Measurements from ENCODE around the gene SLC34A2. TPM values are rescaled to one million over a fixed set of nuclear protein-coding genes. Genes with fewer than 3 reads are reported as not detected.

SLC34A2 gene
- total RNA-seq, 1 donor from 2014 or later: not detected

- DNase-seq (ENCODE audit: low spot score): no peak
- no peaks in the 10 kb centered on the region for H3K36me3 Mint-ChIP-seq (ENCODE audit: low read depth)
- no peak overlapping the region for H3K27ac Mint-ChIP-seq
- no peak overlapping the region for H3K4me3 Mint-ChIP-seq (ENCODE audit: low read depth)
- H3K4me1 Mint-ChIP-seq (ENCODE audit: low read depth): no peaks in the 10 kb centered on the region
- H3K27me3 Mint-ChIP-seq (ENCODE audit: low read depth): no peaks in the 10 kb centered on the region
- intact Hi-C loops (cut with micrococcal nuclease): no loop called here
- no peaks in the 10 kb centered on the region for H3K9me3 Mint-ChIP-seq
Measured at GRCh38 chr4:25704516-25704915, 48.9 kb downstream of the SLC34A2 start.

DNA sequence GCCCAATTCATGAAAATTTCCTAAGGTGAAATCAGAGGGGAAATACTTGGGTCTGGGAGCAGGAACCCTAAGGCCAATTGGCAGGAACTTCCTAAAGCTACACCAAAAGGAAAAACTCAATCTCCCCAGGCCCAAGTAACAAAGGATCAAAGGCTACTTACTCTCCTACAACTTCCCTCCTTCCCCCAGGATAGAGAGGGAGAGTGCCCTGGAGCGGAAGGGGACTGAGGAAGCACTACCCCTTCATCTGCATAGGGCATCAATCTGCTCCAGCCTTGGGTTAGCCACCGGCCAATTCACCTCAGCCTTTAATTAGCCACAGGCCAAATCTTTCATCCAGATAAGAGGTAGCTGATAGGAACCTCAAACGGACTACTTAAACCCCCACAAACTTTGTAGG is 55.0 kb downstream of the SLC34A2 start:
- Mint-ChIP-seq H3K36me3 (ENCODE audit: low read depth) (no peaks in the 10 kb centered on the region), H3K9me3 (no peaks in the 10 kb centered on the region), H3K27ac (no peak overlapping the region), H3K4me1 (ENCODE audit: low read depth) (no peaks in the 10 kb centered on the region), H3K27me3 (ENCODE audit: low read depth) (no peaks in the 10 kb centered on the region), H3K4me3 (ENCODE audit: low read depth) (no peak overlapping the region)
- intact Hi-C loops (cut with micrococcal nuclease): no loop called here
- DNase-seq (ENCODE audit: low spot score): no peak

- H3K4me1 Mint-ChIP-seq (ENCODE audit: low read depth): no peaks in the 10 kb centered on the region
- no peaks in the 10 kb centered on the region for H3K9me3 Mint-ChIP-seq
- H3K4me3 Mint-ChIP-seq (ENCODE audit: low read depth): no peak overlapping the region
- H3K27ac Mint-ChIP-seq: no peak overlapping the region
- no peak for DNase-seq (ENCODE audit: low spot score)
- intact Hi-C loops (cut with micrococcal nuclease): no loop called here
- H3K27me3 Mint-ChIP-seq (ENCODE audit: low read depth): no peaks in the 10 kb centered on the region
- no peaks in the 10 kb centered on the region for H3K36me3 Mint-ChIP-seq (ENCODE audit: low read depth)
Measured at GRCh38 chr4:25712611-25713010, 57.0 kb downstream of the SLC34A2 start.

GRCh38 chr4:25713812-25714211 is 58.2 kb downstream of the SLC34A2 start:
- no peak overlapping the region for H3K4me3 Mint-ChIP-seq (ENCODE audit: low read depth)
- no peaks in the 10 kb centered on the region for H3K36me3 Mint-ChIP-seq (ENCODE audit: low read depth)
- H3K27ac Mint-ChIP-seq: no peak overlapping the region
- H3K9me3 Mint-ChIP-seq: no peaks in the 10 kb centered on the region
- intact Hi-C loops (cut with micrococcal nuclease): no loop called here
- no peaks in the 10 kb centered on the region for H3K27me3 Mint-ChIP-seq (ENCODE audit: low read depth)
- no peak for DNase-seq (ENCODE audit: low spot score)
- H3K4me1 Mint-ChIP-seq (ENCODE audit: low read depth): no peaks in the 10 kb centered on the region

GRCh38 chr4:25722964-25723363 is 67.3 kb downstream of the SLC34A2 start:
- H3K27me3 Mint-ChIP-seq (ENCODE audit: low read depth): no peaks in the 10 kb centered on the region
- no peaks in the 10 kb centered on the region for H3K36me3 Mint-ChIP-seq (ENCODE audit: low read depth)
- intact Hi-C loops (cut with micrococcal nuclease): no loop called here
- H3K4me3 Mint-ChIP-seq (ENCODE audit: low read depth): no peak overlapping the region
- no peaks in the 10 kb centered on the region for H3K4me1 Mint-ChIP-seq (ENCODE audit: low read depth)
- no peaks in the 10 kb centered on the region for H3K9me3 Mint-ChIP-seq
- DNase-seq (ENCODE audit: low spot score): no peak
- H3K27ac Mint-ChIP-seq: no peak overlapping the region

DNA sequence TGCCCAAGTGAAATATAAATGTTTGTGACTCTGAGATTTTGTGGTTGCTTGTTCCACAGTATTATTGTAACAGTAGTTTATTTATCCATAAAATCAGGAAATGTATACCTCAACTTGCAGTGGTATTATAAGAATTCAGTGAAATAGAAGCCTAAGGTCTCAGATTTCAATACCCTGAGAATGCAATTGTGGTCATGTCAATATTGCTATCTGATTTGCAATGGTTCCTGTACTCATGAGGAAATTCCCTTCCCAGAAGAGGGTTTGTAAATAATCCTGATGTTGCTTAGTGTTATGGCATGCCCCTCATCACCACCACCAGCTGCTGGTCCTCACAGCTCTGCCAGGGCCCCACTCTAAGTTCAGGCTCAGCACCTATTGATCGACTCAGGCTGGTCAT is 67.8 kb downstream of the SLC34A2 start:
- intact Hi-C loops (cut with micrococcal nuclease): no loop called here
- Mint-ChIP-seq H3K4me3 (ENCODE audit: low read depth) (no peak overlapping the region), H3K27me3 (ENCODE audit: low read depth) (no peaks in the 10 kb centered on the region), H3K9me3 (no peaks in the 10 kb centered on the region), H3K36me3 (ENCODE audit: low read depth) (no peaks in the 10 kb centered on the region), H3K4me1 (ENCODE audit: low read depth) (no peaks in the 10 kb centered on the region), H3K27ac (no peak overlapping the region)
- no peak for DNase-seq (ENCODE audit: low spot score)

DNA sequence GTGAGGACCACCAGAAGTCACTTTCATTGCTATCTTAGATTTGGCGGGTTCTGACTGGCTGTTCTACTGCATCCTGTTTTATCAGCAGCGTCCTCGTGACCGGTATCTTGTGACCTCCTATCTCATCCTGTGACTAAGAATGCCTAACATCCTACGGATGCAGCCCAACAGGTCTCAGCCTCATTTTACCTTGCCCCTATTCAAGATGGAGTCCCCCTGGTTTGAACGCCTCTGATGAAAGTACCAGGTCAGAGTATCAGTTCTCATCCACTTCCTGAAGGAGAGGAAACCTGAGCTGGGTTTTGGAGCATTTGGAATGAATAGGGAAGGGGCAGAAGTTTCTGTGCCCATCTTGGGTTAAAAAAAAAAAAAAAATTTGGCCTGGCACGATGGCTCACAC is 70.2 kb downstream of the SLC34A2 start:
- no peak overlapping the region for H3K4me3 Mint-ChIP-seq (ENCODE audit: low read depth)
- no peak for DNase-seq (ENCODE audit: low spot score)
- no peaks in the 10 kb centered on the region for H3K36me3 Mint-ChIP-seq (ENCODE audit: low read depth)
- H3K27me3 Mint-ChIP-seq (ENCODE audit: low read depth): no peaks in the 10 kb centered on the region
- H3K4me1 Mint-ChIP-seq (ENCODE audit: low read depth): no peaks in the 10 kb centered on the region
- intact Hi-C loops (cut with micrococcal nuclease): no loop called here
- H3K9me3 Mint-ChIP-seq: no peaks in the 10 kb centered on the region
- no peak overlapping the region for H3K27ac Mint-ChIP-seq

- H3K27me3 Mint-ChIP-seq (ENCODE audit: low read depth): no peaks in the 10 kb centered on the region
- no peaks in the 10 kb centered on the region for H3K4me1 Mint-ChIP-seq (ENCODE audit: low read depth)
- H3K4me3 Mint-ChIP-seq (ENCODE audit: low read depth): no peak overlapping the region
- no peak overlapping the region for H3K27ac Mint-ChIP-seq
- intact Hi-C loops (cut with micrococcal nuclease): no loop called here
- H3K36me3 Mint-ChIP-seq (ENCODE audit: low read depth): no peaks in the 10 kb centered on the region
- no peak for DNase-seq (ENCODE audit: low spot score)
- H3K9me3 Mint-ChIP-seq: no peaks in the 10 kb centered on the region
Measured at GRCh38 chr4:25727711-25728493, 72.3 kb downstream of the SLC34A2 start.

Other genes with a start within 250 kb of the SLC34A2 start
- gene SEL1L3, start 207.1 kb downstream of the SLC34A2 start, total RNA-seq: 44.0 and 49.2 TPM in 2 replicates

All from activated T-helper 2 cell treated with anti-CD3 and anti-CD28 coated beads, Interferon-gamma antibody, Interleukin-2, Interleukin-4, amounts not matched to agents 10 μg/mL and 5 μg/mL and 100 μg/mL, durations not matched to agents 14 hours and 24 hours and 36 hours (primary cell).